GM19351 (cell line): ENCODE results near the gene ADCY10.

Experiments
- ATAC-seq: cut with Tn5 transposase; IDR thresholded peaks from one replicate; pipeline ENCODE4 v1.9.1; 2021; ENCODE audit warnings: mild to moderate bottlenecking, moderate library complexity; ENCODE audit not compliant: unreplicated experiment

Gene ADCY10

DNA sequence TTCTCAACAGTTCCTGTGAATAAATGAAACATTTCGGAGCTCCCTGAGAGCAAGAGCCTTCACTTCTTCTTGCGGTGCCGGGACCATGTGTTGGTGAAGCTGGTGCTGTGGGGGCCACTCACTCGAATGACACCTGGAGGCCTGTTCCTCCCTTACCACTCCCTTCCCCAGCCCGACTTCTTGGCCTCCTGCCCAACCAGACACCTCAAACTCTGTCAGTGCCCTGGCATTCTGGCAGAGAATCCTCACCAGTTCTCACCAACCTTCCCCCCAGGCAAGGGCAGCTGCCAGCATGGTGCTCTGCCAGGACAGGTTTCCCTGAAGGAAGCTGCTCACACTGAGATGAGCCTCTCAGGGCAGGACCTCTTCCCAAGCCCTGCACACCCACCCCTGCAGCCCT, 123.8 kb downstream of the ADCY10 start:
- no peak for ATAC-seq

DNA sequence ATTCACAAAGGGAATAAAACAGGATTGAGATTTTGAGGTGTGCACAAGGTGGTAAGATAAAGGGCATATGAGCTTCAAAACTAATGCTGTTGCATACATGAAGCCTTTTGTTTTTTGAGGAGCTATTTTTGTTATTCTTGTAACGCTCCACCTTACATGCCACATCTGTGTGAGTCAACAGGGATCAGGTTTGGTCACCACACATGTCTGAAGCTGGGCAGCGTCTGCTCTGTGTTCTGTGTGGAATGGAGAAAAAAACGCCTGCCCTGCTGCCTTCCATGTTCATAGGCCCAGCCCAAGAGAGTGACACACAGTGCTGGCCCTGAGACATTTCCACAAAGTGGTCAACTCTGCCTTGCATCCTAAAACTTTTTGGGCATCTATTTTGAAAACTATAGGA, 124.4 kb downstream of the ADCY10 start:
- no peak for ATAC-seq

DNA sequence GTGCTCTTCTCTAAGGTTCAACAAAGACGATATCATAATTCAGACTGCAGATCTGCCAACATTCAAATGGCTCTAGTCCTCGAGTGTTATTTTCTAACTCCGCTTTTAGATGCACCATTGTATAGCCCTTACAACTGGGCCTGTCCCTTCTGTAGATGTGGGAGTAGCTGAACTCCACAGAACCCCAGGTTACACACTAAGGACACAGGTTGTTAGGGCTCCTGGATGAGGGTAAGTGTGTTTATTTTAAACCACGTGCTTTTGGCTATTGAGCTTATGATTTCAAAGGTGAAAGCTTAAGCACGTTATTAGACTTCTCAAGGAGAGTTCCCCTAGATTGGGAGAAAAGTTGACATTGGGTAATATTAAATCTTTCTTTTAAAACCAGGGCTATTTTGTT, 127.4 kb downstream of the ADCY10 start:
- ATAC-seq: no peak

GRCh38 chr1:167784876-167785550, 128.9 kb downstream of the ADCY10 start:
- no peak for ATAC-seq

GRCh38 chr1:167782946-167783345, 131.0 kb downstream of the ADCY10 start:
- no peak for ATAC-seq

DNA sequence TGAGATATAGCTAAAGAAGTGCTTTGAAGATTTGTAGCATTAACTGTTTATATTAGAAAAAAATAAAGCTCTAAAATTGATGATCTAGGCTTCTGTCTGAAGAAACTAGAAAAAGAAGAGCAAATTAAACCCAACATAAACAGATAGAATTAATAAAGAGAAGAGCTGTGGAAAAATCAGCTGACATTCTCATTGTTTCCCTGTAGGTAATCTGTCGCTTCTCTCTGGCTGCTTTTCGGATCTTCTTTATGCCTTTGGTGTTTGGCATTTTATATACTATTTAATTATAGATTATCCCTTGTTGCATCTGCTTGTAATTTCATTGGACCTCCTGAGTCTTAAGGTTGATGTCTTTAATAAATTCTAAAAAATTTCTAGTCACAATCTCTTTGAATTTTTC, 132.4 kb downstream of the ADCY10 start:
- ATAC-seq: no peak

- no peak for ATAC-seq
These were observed 136.7 kb downstream of the ADCY10 start for GRCh38 chr1:167777269-167777650.

DNA sequence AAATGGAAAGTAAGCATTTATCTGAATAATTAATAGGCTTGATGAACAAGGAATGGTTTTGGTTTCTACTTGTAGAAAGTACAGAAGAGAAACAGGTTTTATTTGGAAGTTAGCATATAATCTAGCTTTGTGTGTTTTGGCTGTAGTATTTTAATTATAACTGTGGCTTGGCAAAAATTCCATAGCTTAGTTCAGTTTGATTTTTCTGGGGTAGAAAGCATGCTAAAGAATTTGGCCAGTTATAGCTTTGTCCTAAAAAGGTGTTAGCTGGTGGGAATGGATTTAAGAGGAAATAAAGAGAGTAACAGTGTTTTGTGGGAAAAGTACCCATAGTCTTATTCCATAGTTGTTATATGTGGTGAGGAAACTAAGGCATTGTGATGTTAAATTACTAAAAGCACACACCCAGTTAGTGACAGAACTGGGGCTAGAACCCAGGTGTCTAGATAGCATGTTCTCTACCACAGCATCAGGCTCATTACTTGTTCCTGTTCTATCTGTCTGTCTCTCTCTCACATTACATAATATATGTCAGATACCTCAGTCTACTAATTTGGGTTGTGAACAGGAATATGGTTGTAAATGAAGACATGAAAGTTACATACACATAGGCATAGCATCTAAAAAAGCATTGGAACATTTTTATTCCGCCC, 137.2 kb downstream of the ADCY10 start:
- no peak for ATAC-seq

- ATAC-seq: no peak
These were observed 137.8 kb downstream of the ADCY10 start for GRCh38 chr1:167776151-167776550.

DNA sequence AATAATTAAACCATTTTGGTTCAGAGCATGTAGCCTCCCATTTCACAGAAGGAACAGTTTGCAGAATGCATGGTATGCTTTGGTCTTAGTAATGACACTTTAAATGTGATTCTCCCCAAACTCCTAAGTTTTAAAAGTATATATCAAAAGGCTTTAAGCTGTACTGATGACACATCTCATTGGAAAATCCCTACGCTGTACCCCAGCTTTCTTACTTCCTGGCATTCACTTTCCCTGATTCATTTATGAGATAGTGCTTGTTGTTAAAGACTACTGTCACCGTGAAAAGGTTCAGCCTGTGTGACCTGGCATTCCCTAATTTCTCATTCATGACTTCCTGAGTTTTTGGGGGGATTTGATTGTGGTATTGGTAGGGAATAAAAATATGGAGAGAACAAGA, 138.8 kb downstream of the ADCY10 start:
- no peak for ATAC-seq

DNA sequence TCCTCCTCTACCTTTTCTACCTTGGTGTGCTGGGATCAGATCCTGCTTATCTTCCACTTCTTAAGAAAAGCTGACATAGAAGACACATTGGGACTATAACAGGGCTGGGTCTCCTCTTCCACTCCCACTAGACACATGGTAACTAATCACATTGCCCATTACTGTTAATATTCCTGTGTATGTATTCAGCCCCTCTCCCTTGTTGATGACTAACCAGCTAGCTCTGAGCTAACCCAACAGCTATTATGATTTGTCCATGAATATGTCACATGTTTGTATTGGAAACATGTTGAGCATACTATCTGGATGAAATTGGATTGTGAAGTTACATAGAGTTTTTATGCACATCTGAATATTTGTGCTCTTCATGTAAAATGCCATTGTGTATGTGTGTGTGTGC, 139.2 kb downstream of the ADCY10 start:
- ATAC-seq: no peak

DNA sequence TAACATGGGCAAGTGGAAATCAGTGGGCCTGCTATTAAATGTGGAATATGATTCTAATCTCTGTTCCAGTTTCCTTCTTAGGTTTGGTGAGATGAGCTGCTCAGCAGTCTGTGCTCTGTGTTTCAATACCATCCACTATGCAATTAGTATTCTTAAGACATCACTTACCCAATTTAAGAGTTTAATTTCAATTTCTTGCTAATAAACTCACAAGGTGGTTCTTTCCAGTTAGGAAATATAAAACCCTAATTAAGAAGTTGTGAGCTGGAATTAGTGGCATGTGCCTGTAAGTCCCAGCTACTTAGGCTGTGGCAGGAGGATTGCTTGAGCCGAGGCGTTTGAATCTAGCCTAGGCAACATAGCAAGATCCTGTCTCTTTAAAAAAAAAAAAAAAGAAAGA, 140.4 kb downstream of the ADCY10 start:
- no peak for ATAC-seq

DNA sequence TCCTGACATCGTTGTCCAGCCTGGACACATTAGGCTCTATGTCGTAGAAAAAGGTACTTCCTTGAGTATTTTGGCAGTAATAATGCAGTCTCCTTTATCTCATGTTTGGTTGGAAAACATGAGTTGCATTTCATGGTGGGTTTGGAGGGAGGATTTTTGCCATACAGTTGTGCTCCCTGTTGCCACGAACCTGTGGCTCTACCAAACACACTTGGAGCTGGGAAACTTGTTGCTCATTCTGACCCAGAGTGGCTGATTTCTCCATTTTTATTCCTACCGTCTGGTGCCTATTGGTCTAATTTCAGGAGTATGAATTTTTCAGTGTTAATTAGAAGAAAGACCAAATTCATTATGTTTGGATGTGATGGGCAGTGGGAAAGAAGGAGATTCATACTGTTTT, 141.5 kb downstream of the ADCY10 start:
- ATAC-seq: no peak

GRCh38 chr1:167770127-167770526, 143.8 kb downstream of the ADCY10 start:
- ATAC-seq: no peak

GRCh38 chr1:167767761-167768160, 146.2 kb downstream of the ADCY10 start:
- no peak for ATAC-seq

GRCh38 chr1:167766538-167766937, 147.4 kb downstream of the ADCY10 start:
- no peak for ATAC-seq

DNA sequence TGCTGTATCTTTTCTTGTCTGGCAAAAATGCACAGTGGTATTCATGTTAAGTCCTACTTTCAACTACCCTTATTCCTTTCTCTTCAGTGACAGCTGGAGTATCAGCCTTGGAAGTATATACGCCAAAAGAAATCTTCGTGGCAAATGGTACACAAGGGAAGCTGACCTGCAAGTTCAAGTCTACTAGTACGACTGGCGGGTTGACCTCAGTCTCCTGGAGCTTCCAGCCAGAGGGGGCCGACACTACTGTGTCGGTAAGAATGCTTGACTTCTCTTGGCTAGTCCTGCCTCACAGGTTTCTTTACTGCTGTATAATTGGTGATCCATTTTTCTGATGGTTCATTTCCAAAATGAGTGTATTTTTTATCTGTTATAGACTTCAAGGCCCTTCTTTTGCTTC, 148.4 kb downstream of the ADCY10 start:
- no peak for ATAC-seq

DNA sequence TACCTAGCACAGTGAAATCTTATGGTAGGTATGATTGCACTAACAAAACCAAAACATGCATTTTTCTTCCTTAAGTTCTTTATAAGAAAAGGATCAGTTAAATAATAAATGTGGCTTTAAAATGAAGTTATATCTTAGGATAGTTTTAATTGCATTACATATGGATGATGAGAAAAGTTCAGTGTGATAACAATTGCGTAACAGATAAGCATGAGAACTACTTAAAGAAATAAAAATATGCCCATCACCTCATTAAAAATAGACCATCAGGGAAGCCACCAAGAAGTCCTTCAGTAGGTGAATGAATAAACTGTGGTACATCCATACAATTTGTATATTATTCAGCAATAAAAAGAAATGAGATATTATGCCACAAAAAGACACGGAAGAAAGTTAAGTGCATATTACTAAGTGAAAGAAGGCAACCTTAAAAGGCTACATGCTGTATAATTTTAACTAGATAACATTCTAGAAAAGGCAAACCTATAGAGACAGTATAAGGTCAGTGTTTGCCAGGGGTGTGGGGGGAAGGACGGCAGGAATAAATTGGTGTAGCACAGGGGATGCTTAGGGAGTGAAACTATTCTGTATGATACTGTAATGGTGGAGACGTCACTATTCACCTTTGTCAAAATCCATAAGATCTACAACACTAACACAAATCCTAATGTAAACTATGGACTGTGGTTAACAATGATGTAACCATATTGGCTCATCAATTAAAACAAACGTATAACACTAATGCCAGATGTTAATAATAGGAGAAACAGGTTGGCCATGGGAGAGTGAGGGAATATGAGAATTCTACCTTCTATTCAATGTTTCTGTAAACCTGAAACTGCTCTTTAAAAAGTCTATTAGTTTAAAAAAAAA, 149.2 kb downstream of the ADCY10 start:
- no peak for ATAC-seq

DNA sequence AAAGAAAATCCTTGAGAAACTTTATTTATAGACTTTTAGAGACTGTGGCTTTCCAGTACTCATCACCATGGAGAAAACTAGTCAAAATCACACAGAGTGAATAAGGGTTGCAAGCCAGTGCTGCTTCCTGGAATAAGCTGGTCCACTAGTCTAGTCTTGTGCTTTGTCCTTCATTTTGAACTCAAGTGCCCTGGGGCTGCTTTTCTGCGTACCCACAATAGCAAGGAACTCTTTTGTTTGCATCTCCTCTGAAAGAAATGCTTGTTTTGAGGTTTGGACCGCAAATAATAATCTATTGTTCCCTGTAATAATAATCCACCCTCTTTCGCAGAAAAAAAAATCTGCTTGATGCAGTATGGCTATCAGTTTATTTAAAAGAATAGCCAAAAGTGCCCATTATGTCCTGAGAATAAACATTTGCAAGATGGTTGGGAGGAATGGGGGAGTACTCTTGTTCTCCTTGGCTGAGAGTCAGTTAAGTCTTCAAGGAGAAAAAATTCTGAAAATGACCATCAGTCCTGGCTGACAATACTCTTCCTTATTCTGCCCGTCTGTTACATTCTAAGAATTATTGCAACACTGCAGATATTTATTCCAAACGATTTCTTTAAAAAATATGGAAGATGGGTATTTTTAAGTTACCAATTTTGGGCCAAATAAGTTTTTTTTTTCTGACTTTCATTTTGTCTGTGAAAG, 150.3 kb downstream of the ADCY10 start:
- no peak for ATAC-seq

DNA sequence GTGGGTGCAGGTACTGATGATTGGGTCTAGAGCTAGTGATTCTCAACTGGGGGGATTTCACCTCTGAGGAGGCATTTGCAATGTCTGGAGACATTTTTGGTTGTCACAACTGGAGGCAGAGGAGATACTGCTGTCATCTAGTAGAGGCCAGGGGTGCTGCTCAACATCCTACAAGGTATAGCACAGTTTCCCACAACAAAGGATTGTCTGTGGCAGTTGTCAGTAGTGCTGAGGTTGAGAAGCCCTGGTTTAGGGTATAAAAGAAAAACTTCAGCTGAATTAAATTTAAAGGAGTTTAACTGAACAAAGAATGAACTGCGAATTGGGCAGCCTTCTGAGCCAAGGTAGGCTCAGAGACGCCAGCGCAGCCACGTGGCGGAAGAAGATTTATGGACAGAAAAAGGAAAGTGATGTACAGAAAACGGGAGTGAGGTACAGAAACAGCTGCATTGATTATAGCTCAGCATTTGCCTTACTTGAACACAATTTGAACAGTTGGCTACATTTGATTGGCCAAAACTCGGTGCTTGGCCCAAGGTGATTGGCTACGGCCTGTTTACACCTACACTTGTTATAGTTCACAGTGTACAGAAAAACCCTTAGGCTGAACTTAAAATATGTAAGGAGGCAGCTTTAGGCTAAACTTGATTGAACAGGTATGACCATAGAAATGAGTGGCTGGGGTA, 151.7 kb downstream of the ADCY10 start:
- ATAC-seq: no peak

DNA sequence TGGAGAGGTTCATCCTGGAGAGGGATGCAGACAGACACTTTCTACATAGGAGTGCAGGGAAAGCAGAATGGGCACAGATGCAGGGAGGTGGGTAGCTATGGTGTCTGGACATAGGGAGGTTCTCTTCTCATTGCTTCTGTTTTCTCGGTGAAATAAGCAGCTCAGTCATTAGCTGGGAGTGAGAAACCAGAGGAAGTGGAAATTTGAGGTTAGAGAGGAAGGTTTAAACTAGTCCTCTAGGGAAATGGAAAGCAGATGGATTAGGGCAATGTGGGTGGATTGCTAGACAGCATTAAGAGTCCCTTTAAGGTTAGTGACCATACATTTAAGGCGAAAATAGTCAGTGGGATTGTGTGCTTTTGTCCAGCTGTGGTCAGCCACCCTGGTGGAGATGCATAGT, 152.5 kb downstream of the ADCY10 start:
- ATAC-seq: no peak
